ENCODE results near the gene MACO1. TPM values are rescaled to one million over a fixed set of nuclear protein-coding genes. Genes with fewer than 3 reads are reported as not detected.

MACO1 gene
- total RNA-seq, 1 experiment from 2014 or later = 17.4 TPM

- no TSS peak for BruUV-seq (replicated peaks)
- Mint-ChIP-seq H3K36me3 (ENCODE audit: insufficient read depth, unreplicated experiment) (no peaks in the 10 kb centered on the region), H3K4me1 (ENCODE audit: insufficient read depth, unreplicated experiment) (peaks cover 6% of the 10 kb centered on the region), H3K4me3 (ENCODE audit: unreplicated experiment) (no peak overlapping the region), H3K9me3 (ENCODE audit: unreplicated experiment) (no peaks in the 10 kb centered on the region), H3K27ac (ENCODE audit: low read depth, unreplicated experiment) (no peak overlapping the region), H3K27me3 (ENCODE audit: insufficient read depth, unreplicated experiment) (no peaks in the 10 kb centered on the region)
- ChIA-PET POLR2A (interaction anchor here (0.5 to 1.7 kb wide), 7 partner anchors 10 to 193 kb away, joined by 3 to 7 read pairs (median 4); partner anchors contain the start of genes RSRP1 and SYF2), CTCF (interaction anchor here (0.5 kb wide), 1 partner anchor 63 kb away, joined by 3 read pairs; no protein-coding TSS in a partner anchor)
- DNase-seq (ENCODE audit: unreplicated experiment) = peak; percentile 36
- intact Hi-C loops (cut with micrococcal nuclease) = no loop called here
- TF ChIP-seq, protein P1, sequence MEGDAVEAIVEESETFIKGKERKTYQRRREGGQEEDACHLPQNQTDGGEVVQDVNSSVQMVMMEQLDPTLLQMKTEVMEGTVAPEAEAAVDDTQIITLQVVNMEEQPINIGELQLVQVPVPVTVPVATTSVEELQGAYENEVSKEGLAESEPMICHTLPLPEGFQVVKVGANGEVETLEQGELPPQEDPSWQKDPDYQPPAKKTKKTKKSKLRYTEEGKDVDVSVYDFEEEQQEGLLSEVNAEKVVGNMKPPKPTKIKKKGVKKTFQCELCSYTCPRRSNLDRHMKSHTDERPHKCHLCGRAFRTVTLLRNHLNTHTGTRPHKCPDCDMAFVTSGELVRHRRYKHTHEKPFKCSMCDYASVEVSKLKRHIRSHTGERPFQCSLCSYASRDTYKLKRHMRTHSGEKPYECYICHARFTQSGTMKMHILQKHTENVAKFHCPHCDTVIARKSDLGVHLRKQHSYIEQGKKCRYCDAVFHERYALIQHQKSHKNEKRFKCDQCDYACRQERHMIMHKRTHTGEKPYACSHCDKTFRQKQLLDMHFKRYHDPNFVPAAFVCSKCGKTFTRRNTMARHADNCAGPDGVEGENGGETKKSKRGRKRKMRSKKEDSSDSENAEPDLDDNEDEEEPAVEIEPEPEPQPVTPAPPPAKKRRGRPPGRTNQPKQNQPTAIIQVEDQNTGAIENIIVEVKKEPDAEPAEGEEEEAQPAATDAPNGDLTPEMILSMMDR (IDR thresholded peaks at IDR 0.05; ENCODE audit: unreplicated experiment) = no peak
Measured at GRCh38 chr1:25425098-25426085, 5.3 kb upstream of the MACO1 start.

DNA sequence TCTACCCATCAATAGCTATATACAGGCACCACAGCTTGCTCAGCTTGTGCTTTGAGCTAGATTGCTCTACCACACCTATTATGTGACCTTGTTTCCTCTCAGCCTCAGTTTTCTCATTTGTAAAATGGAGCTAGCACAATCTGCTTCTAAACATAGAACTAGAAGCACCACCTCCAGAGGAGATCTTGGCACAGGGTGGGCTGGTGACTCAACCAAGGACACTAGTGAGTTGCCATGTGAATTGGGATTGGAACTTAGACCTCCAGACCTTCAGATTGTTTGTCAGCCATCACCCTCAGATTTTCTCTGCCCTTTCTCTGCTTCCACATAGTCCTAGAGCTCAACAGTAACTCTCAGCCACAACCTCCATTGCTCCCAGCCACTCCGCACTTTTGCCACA, 3.0 kb upstream of the MACO1 start:
- ChIA-PET CTCF (interaction anchor here (1.1 kb wide), 1 partner anchor 60 kb away, joined by 3 read pairs; no protein-coding TSS in a partner anchor), POLR2A (interaction anchor here (0.5 to 2.4 kb wide), 4 partner anchors 9 to 1468 kb away, joined by 3 to 8 read pairs (median 4); partner anchors contain the start of gene MTFR1L)
- Mint-ChIP-seq H3K4me1 (ENCODE audit: insufficient read depth, unreplicated experiment) (peaks cover 14% of the 10 kb centered on the region), H3K27me3 (ENCODE audit: insufficient read depth, unreplicated experiment) (no peaks in the 10 kb centered on the region), H3K36me3 (ENCODE audit: insufficient read depth, unreplicated experiment) (no peaks in the 10 kb centered on the region), H3K4me3 (ENCODE audit: unreplicated experiment) (no peak overlapping the region), H3K27ac (ENCODE audit: low read depth, unreplicated experiment) (no peak overlapping the region), H3K9me3 (ENCODE audit: unreplicated experiment) (no peaks in the 10 kb centered on the region)
- TF ChIP-seq, protein P1 (IDR thresholded peaks at IDR 0.05; ENCODE audit: unreplicated experiment) = no peak
- DNase-seq (ENCODE audit: unreplicated experiment) = no peak
- BruUV-seq (replicated peaks) = no TSS peak
- intact Hi-C loops (cut with micrococcal nuclease) = loop anchor here (1.0 kb wide), 1 partner anchor 33 kb away; no protein-coding TSS in a partner anchor

- TF ChIP-seq, protein P1 (IDR thresholded peaks at IDR 0.05; ENCODE audit: unreplicated experiment) = no peak
- POLR2A ChIA-PET = interaction anchor here (0.6 to 3.8 kb wide), 5 partner anchors 90 to 608 kb away, joined by 3 to 14 read pairs (median 8); partner anchors contain the start of genes MTFR1L, RSRP1 and TMEM50A
- no peaks in the 10 kb centered on the region for H3K27me3 Mint-ChIP-seq (ENCODE audit: insufficient read depth, unreplicated experiment)
- intact Hi-C loops (cut with micrococcal nuclease) = no loop called here
- peak overlapping the region; percentile 89 for H3K4me3 Mint-ChIP-seq (ENCODE audit: unreplicated experiment)
- BruUV-seq (replicated peaks) = no TSS peak
- no peaks in the 10 kb centered on the region for H3K9me3 Mint-ChIP-seq (ENCODE audit: unreplicated experiment)
- H3K4me1 Mint-ChIP-seq (ENCODE audit: insufficient read depth, unreplicated experiment) = peaks cover 17% of the 10 kb centered on the region
- no peaks in the 10 kb centered on the region for H3K36me3 Mint-ChIP-seq (ENCODE audit: insufficient read depth, unreplicated experiment)
- DNase-seq (ENCODE audit: unreplicated experiment) = no peak
- CTCF ChIA-PET = interaction anchor here (0.6 to 1.1 kb wide), 2 partner anchors 59 to 1358 kb away, joined by 3 read pairs; no protein-coding TSS in a partner anchor
- H3K27ac Mint-ChIP-seq (ENCODE audit: low read depth, unreplicated experiment) = no peak overlapping the region
Measured at GRCh38 chr1:25428475-25429166, 2.1 kb upstream of the MACO1 start.
